ENCODE results near the gene CHST2.
A peak's percentile ranks its signal among the peaks of the same experiment; 100 is the strongest.
"Not testable (repeated sequence)": the region's sequence is repeated elsewhere in the genome, so short reads cannot be mapped to it uniquely, and the experiment has no call there.

The CHST2 gene, protein sequence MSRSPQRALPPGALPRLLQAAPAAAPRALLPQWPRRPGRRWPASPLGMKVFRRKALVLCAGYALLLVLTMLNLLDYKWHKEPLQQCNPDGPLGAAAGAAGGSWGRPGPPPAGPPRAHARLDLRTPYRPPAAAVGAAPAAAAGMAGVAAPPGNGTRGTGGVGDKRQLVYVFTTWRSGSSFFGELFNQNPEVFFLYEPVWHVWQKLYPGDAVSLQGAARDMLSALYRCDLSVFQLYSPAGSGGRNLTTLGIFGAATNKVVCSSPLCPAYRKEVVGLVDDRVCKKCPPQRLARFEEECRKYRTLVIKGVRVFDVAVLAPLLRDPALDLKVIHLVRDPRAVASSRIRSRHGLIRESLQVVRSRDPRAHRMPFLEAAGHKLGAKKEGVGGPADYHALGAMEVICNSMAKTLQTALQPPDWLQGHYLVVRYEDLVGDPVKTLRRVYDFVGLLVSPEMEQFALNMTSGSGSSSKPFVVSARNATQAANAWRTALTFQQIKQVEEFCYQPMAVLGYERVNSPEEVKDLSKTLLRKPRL

DNA sequence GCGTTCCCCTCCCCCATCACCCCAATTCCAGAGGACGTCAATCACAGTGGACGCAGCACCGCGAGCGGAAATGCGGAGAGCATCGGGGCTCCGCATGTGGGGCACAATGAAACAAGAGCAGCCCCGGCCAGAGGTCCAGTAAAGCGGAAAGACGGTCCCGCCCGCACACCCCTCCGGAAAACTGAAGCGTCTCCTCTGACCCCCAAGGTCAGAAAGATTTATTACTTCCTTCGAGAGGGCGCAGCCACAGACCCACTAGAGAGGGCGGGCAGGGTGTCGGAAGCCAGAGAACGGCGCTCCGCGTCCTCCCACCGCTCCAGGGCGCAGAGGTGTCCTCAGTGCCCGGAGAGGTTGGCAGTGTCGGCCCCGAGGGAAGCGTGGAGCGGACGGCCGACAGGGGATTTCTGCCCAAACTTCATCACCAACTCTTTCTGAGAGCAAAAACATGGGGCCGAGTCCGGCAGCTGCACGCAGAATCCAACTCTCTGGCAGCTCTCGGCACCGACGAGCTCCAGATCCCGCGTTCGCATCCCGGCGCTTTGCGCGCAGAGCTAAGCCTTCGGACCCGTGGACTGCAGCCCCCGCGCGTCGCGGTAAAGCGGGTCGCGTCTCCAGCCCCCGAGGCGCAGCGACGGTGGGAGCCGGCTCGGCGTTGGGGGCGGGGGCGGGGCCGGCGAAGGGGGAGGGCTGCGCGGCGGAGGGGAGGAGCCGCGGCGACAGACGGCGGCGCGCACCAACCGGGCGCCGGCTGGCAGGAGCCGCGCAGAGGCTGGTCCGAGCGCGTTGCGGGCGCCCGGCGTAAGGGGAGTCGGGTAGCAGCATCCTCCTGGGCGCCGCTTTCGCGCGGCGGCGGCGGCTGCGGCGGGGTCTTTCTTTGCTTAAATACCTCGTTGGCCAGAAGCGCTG lies at the start of gene CHST2:
Gene CHST2, plus strand, starts transcription at position 763 of the 906 bp plus-strand sequence. CDS start 1,046 bp downstream, outside the sequence.
- DNase-seq (ENCODE audit: low read depth in 2 of 2, low spot score in 1 of 2): peak in 1 of 2 donors; percentile 42

DNA sequence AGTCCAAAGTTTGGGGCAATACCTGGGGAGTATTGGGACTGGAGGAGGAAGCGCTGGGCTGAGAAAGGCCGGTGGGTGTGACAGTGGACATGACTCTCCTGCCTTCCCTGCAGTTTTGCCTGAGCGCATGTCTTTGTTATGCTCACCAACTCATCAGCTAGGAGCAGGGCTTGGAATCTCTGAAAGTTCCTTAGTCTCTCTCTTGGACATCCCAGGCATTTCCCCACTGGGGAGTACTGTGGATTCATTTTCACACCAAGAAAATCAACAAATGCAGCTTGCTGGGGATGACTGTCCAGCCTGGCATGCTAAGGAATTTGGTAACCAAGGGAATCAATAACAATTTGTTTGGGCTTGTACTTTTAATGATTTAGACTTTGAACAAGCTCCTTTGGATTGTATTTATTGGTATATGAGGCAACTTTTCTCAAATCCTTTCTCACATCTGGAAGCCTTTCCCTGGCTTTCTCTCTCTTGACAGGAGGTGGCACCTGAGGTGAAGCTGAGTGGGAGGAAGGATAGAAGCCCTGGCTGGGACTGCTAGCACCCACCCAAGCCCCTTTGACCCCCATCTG lies 48.5 kb upstream of the CHST2 start:
- DNase-seq (ENCODE audit: low read depth in 2 of 2, low spot score in 1 of 2): no peak

DNA sequence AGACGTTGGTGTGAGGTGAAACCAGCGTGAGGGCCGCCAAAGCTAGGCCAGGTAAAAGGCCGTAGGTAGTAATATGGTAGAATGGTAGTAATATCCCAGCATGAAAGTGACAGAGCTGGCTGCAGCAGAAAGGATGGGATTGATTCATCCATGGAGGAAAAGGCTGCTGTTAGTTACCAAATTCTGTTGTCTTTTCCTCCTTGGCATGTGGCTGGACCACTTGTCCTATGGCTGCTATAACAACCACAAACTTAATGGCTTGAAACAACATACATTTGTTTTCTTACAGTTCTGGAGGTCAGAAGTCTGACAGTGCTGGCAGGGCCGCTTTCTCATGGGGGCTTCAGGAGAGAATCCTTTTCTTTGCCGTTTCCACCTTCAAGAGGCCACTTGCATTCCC lies 47.8 kb upstream of the CHST2 start:
- no peak for DNase-seq (ENCODE audit: low read depth in 2 of 2, low spot score in 1 of 2)

DNA sequence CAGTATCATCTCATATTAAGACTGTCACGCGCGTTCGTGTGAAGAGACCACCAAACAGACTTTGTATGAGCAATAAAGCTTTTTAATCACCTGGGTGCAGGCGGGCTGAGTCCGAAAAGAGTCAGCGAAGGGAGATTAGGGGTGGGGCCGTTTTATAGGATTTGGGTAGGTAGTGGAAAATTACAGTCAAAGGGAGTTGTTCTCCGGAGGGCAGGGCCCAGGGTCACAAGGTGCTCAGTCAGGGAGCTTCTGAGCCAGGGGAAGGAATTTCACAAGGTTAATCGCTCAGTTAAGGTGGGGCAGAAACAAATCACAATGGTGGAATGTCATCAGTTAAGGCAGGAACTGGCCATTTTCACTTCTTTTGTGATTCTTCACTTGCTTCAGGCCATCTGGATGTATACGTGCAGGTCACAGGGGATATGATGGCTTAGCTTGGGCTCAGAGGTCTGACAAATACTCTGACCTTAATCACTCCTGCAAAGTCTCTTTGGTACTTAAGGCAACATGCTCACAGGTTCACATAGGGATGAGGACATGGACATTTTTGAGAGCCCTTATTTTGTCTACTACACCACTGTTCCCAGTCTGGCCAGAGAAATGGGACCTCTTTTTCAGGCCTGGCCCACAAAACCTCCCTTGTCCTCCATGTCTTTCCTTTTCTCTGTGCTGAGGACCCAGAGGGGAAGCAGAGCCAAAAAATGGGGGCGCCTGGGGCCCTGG lies 47.1 kb upstream of the CHST2 start:
- not testable (repeated sequence) for DNase-seq (ENCODE audit: low read depth in 2 of 2, low spot score in 1 of 2)

DNA sequence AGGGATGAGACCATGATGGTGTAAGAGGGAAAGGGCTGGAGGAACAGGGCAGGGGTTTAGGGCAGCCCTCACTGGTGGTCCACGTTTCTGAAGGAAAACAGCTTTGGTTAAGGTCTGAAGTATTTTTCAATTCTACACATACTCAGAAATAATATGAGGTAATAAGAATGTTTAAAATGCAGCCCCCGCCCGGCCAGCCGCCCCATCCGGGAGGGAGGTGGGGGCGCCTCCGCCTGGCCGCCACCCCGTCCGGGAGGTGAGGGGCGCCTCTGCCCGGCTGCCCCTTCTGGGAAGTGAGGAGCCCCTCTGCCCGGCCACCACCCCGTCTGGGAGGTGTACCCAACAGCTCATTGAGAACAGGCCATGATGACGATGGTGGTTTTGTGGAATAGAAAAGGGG lies 46.0 kb upstream of the CHST2 start:
- DNase-seq (ENCODE audit: low read depth in 2 of 2, low spot score in 1 of 2): not testable (repeated sequence)

DNA sequence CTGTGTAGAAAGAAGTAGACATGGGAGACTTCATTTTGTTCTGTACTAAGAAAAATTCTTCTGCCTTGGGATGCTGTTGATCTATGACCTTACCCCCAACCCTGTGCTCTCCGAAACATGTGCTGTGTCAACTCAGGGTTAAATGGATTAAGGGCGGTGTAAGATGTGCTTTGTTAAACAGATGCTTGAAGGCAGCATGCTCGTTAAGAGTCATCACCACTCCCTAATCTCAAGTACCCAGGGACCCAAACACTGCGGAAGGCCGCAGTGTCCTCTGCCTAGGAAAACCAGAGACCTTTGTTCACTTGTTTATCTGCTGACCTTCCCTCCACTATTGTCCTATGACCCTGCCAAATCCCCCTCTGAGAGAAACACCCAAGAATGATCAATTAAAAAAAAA lies 45.6 kb upstream of the CHST2 start:
- not testable (repeated sequence) for DNase-seq (ENCODE audit: low read depth in 2 of 2, low spot score in 1 of 2)

DNA sequence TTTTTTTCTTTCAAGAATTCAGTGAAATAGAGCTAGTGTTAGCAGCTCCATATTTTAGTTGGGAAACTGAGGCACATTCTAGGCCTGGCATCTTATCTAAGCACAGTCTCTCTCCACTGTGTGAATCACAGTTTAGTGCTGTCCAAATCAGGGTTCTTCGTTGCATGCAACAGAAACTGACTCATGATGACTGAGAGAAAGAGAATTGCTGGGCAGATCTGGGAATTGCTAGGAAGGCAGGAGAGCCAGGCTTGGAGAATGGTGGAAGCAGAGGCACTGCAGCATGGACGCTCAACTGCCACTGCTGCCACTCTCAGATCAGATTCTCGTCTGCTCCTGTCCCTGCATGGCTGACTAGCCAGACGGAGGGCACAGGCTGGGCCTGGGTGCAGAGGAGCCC lies 40.7 kb upstream of the CHST2 start:
- DNase-seq (ENCODE audit: low read depth in 2 of 2, low spot score in 1 of 2): no peak

DNA sequence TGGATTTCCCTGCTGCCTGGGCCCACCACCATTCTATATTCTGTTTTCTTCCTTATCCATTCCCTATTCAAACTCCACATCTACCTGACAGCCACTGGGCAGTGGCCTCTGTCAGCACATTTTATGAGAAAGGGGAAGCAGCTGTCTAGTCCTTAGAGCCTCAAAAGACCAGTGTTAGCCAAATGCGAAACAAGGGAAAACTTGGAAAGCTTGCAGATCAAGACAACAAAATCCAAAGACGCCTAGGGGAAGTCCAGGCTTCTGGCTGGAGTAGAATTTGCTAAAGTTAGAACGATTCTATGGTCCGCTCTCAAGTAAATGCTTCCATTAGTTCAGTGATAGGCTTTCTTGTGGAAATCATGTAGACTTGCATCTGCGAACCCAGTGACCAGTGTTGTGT lies 39.4 kb upstream of the CHST2 start:
- no peak for DNase-seq (ENCODE audit: low read depth in 2 of 2, low spot score in 1 of 2)

DNA sequence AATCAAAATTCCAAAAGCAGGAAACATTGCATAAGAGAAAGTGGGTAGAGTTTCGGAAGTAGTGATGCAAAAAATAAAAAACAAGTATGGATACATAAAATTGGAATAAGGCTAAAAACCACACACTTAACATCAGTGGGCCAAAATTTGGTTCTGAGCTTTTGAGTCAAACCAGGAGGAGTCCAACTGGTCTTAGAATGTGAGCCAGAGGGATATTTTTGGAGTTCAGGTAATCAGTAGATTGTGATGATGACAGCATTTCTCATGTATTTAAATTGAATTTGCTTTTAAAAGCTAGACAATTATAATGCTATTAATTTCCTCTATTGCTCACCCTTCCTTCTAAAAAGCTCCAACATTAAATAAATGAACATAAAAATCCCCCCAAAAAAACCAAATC lies 38.2 kb upstream of the CHST2 start:
- no peak for DNase-seq (ENCODE audit: low read depth in 2 of 2, low spot score in 1 of 2)

DNA sequence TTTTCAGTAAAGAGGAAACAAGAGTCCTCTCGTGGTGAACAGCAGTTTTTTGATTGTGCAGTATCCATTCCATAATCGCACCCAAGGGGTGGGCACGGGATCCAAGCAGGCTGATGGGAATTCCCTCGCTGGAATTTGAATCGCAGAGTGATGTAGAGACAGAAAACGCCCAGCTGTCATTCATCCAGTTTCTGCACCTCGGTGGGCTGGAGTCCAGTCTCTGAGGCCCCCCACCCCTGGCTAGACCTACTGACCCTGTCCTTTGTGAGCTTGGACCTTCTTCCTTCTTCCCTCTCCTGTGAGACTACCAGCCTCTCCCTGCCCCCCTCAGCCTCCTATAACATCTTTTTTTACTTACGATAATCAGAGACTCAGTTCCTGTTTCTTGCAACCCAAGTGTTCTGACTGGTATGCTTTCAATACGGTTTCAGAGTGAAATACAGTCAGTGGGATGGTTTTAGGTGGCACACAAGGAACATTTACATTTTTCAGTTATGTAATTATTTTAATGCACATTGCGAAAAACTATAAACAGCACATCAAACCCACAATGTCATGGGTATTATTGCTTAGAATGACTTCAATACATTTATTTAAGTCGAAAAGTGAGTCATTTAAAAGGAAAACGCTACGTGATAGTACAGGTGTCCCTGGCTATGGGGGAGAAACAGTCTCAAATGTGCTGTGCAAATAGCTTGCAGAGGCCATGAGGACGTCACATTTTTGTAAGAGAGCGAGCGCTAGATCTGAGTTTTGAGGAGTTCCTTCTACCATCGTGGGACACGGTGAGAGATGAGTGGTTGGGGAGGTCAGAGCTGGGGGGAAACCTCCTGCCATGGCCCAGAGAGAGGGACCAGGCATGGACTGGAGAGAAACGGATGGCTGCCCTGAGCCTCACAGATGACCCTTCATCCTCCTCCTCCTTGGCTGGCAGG lies 37.5 kb upstream of the CHST2 start:
- DNase-seq (ENCODE audit: low read depth in 2 of 2, low spot score in 1 of 2): no peak

DNA sequence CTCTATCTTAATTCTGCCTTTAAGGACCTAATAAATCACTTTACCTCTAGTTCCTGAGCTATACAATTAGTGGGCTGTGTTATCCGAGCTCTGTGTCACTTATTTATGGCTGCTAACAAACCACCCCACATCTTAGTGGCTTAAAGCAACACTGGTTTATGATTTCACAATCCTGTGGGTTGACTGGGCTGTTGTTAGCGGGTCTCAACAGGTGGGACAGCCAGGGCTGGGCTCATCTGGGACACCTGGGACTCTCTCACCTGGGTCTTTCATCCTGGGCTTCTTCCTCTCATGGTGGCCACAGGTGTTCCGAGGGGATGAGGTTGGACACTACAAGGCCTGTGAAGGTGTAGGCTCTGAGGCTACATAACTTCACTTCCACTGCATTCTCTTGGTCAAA lies 35.8 kb upstream of the CHST2 start:
- no peak for DNase-seq (ENCODE audit: low read depth in 2 of 2, low spot score in 1 of 2)

DNA sequence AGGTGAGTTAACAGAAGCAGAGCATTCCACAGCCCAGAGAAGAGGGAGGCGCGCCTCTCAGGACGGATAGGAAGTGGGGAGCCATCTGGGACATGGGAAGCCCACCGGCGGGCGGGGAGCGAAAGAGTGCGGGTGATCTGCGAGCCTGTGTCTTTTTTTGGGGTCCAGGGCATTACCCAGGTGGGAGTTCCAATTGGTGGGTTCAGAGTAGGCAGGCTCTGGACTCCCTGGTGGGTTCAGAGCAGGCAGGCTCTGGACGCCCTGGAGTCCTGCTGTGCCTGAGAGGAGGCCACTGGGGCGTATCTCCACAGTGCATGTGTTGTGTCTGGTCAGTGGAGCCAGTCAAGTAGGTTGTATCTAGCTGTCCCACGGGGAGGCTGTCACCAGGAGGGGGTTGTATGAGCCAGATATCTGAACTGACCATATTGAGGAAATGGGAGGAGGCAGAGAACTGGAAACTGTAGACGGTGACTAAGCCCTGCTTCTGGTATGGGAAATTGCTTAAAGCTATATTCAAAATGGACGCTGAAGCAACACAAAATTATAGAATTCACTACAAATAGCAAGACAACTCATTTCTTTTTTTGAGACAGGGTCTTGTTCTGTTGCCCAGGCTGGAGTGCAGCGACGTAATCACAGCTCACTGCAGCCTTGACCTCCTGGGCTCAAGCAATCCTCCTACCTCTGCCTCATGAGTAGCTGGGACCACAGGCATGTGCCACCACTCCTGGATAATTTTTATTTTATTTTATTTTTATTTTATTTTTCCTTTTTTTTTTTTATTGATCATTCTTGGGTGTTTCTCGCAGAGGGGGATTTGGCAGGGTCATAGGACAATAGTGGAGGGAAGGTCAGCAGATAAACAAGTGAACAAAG lies 34.5 kb upstream of the CHST2 start:
- DNase-seq (ENCODE audit: low read depth in 2 of 2, low spot score in 1 of 2): no peak

DNA sequence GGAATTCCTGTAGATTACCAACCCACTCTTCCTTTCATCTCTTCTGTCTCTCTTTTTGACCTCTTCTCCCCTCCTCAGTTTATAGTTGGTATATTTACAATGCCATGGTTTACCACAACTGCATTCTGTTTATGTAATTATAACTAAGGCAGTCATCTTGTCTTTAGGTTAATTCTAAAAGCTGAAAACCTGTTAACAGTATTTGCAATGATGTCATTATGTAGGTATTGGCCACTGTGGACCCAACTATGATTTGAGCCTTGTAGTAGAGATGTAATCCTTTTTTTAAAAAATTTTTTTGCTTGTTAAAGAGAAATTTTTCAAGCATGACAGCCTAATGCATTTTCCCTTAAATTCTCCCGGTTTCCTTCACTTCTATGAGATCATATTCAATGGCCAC lies 30.7 kb upstream of the CHST2 start:
- no peak for DNase-seq (ENCODE audit: low read depth in 2 of 2, low spot score in 1 of 2)

DNA sequence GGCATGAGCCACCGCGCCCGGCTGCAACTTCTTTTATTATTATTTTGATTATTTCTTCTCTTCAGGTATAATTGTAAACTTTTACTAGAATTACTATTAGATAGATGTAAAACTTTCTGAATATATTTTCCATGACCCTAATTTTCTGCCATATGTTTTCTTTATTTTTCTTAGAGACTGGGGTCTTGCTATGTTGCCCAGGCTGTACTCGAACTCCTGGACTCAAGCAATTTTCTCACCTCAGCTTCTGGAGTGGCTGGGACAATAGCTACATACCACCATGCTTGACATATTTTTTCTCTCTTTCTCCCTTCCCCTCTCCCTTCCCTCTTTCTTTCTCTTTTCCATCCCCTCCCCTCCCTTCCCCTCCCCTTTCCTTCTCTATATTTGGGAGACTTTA lies 29.6 kb upstream of the CHST2 start:
- no peak for DNase-seq (ENCODE audit: low read depth in 2 of 2, low spot score in 1 of 2)

DNA sequence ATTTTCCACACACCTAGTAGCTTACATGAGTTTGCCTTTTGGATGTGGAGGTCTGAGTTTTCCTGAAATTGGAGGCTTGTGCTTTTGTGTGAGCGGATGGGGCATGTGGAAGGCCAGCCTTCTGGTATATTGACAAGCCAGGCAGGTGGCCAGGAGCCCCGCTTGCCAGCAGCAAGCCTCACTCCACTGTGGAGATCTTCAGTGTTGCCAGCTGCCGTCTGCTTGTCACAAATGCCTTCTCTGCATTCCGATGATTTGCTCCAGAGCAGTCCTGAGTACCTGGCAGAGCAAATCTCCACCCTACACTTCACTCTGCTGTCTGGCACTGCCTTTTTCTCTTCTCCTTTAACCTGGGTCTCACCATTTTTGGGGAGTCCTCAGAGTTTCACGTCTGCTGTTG lies 29.1 kb upstream of the CHST2 start:
- no peak for DNase-seq (ENCODE audit: low read depth in 2 of 2, low spot score in 1 of 2)

DNA sequence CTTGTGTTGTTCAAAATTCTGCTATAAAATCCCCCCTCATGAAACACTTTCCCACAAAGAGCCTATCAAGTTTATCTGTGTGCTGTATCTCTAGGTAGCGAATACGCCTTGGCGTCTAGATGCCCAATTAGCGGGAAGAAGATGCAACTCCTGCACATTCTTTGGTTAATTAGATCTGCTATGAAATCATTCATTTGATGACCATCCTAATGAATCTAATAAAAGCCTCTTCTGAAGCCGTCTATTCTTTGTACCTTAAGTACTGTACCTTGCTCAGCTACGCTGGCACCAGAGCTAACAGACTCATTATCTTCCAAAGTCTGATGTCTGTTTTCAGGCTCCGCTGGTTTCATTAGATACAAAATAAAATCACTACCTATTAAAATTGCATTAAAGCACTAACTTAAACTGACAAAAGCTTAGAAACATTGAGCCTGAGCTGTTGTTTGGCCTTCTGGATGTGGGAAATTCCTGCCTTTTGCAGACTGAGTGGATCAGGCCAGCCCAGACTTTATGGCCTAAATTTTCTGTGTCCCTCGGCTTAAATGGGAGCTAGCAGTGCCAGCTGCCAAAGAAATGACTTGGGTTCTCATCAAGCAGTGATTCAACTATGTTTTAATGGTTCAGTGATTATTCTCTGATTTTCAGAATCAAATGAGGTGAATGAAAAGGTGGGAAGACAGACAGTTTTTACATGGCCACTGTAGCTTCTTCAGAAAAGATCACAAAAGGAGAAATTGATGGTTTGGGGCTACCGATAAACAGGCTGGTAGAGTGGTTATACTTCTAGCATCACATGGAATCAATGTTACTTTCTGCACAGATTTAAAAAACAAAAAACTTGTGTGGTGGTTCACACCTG lies 28.4 kb upstream of the CHST2 start:
- no peak for DNase-seq (ENCODE audit: low read depth in 2 of 2, low spot score in 1 of 2)

DNA sequence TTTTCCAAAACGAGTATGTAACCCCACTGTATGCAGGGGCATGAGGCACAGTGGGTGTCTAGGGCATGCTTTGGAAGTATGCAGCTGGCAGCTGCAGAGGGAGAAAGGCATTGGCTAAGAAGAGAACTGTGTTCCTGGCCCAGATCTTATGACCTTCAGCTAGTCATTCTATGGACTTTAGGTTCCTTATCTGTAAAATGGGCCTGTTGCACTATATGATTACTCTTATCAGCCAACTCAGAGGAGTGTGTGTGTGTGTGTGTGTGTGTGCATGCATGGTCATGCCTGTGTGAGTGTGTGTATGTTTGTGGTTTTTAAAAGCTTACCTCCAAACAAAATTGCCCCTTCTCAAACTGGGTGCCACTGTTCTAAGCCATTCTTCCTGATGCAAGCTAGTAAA lies 27.4 kb upstream of the CHST2 start:
- no peak for DNase-seq (ENCODE audit: low read depth in 2 of 2, low spot score in 1 of 2)

DNA sequence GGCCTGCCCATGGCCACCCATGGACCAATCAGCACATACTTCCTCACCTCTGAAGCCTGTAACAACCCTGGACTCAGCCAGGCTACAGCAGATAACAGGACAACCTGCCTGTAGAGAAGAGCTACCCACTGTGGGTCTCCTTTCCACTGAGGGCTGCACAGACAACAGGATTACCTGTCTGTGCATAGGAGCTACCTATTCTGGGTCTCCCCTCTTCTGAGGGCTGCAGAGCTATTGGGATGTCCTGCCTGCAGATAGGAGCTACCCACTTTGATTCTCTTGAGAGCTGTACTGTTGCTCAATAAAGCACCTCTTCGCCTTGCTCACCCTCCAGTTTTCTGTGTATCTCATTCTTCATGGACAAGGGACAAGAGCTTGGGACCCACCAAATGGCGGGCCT lies 23.8 kb upstream of the CHST2 start:
- no peak for DNase-seq (ENCODE audit: low read depth in 2 of 2, low spot score in 1 of 2)

Data from stimulated activated CD8-positive, alpha-beta memory T cell treated with anti-CD3 and anti-CD28 coated beads, Interleukin-4, amount 100 ng/mL, for 4 hours (primary cell).